Measurements from ENCODE around the gene HNRNPA3.

HNRNPA3 gene

GRCh38 chr2:177172034-177172880 lies 40.3 kb upstream of the HNRNPA3 start:
- Histone ChIP-seq H2BK15ac (ENCODE audit: low read length) (no peak overlapping the region), H3K4me3 (ENCODE audit: low read length in 2 of 2) (no peak overlapping the region), H2BK120ac (ENCODE audit: low read depth, low read length) (no peak overlapping the region), H3K27ac (replicated peaks; ENCODE audit: low read length) (no peak overlapping the region), H4K8ac (ENCODE audit: low read depth, low read length) (no peak overlapping the region), H2BK12ac (ENCODE audit: low read length) (no peak overlapping the region), H3K23ac (ENCODE audit: low read depth, low read length, poor library complexity) (no peak overlapping the region), H3K4me2 (ENCODE audit: insufficient read depth, low read length, poor library complexity, severe bottlenecking) (no peak overlapping the region), H2AFZ (ENCODE audit: low read length) (no peak overlapping the region), H3K79me1 (ENCODE audit: low read depth, low read length) (no peaks in the 10 kb centered on the region), H3K4me1 (ENCODE audit: control insufficient read depth in 2 of 2, insufficient read depth in 1 of 2, low read depth in 1 of 2, low read length in 2 of 2) (peaks cover 11 to 13% of the 10 kb centered on the region in 2 donors), H3K4ac (ENCODE audit: low read length) (no peak overlapping the region), H3K9ac (ENCODE audit: low read depth, low read length, poor library complexity) (no peak overlapping the region), H3K36me3 (replicated peaks in 1 of 2; ENCODE audit: control insufficient read depth in 2 of 2, insufficient read depth in 2 of 2, low read length in 2 of 2) (no peaks in the 10 kb centered on the region), H2BK5ac (ENCODE audit: low read length) (no peak overlapping the region), H3K14ac (ENCODE audit: low read length) (no peak overlapping the region), H3K18ac (ENCODE audit: low read length) (no peak overlapping the region), H4K91ac (ENCODE audit: low read depth, low read length, poor library complexity) (no peak overlapping the region), H3K27me3 (ENCODE audit: control insufficient read depth in 3 of 3, insufficient read depth in 3 of 3, low read depth in 1 of 3, low read length in 3 of 3) (no peaks in the 10 kb centered on the region), H3K9me3 (replicated peaks in 1 of 2; ENCODE audit: control insufficient read depth in 2 of 2, insufficient read depth in 1 of 2, low read depth in 1 of 2, low read length in 2 of 2) (no peaks in the 10 kb centered on the region), H2AK5ac (ENCODE audit: low read depth, low read length) (no peak overlapping the region)
- DNase-seq (ENCODE audit: low spot score): no peak

- Histone ChIP-seq H2BK120ac (ENCODE audit: low read depth, low read length) (no peak overlapping the region), H2BK5ac (ENCODE audit: low read length) (no peak overlapping the region), H2BK15ac (ENCODE audit: low read length) (no peak overlapping the region), H2BK12ac (ENCODE audit: low read length) (no peak overlapping the region), H3K14ac (ENCODE audit: low read length) (no peak overlapping the region), H3K79me1 (ENCODE audit: low read depth, low read length) (no peaks in the 10 kb centered on the region), H3K27me3 (ENCODE audit: control insufficient read depth in 3 of 3, insufficient read depth in 3 of 3, low read depth in 1 of 3, low read length in 3 of 3) (no peaks in the 10 kb centered on the region), H4K91ac (ENCODE audit: low read depth, low read length, poor library complexity) (no peak overlapping the region), H3K9ac (ENCODE audit: low read depth, low read length, poor library complexity) (no peak overlapping the region), H3K23ac (ENCODE audit: low read depth, low read length, poor library complexity) (no peak overlapping the region), H3K4me2 (ENCODE audit: insufficient read depth, low read length, poor library complexity, severe bottlenecking) (no peak overlapping the region), H3K36me3 (replicated peaks in 1 of 2; ENCODE audit: control insufficient read depth in 2 of 2, insufficient read depth in 2 of 2, low read length in 2 of 2) (no peaks in the 10 kb centered on the region), H4K8ac (ENCODE audit: low read depth, low read length) (no peak overlapping the region), H3K27ac (replicated peaks; ENCODE audit: low read length) (no peak overlapping the region), H3K9me3 (replicated peaks in 1 of 2; ENCODE audit: control insufficient read depth in 2 of 2, insufficient read depth in 1 of 2, low read depth in 1 of 2, low read length in 2 of 2) (no peaks in the 10 kb centered on the region), H3K4me1 (ENCODE audit: control insufficient read depth in 2 of 2, insufficient read depth in 1 of 2, low read depth in 1 of 2, low read length in 2 of 2) (peaks cover 8 to 10% of the 10 kb centered on the region in 2 donors), H2AFZ (ENCODE audit: low read length) (peak overlapping the region; percentile 74), H3K4me3 (ENCODE audit: low read length in 2 of 2) (no peak overlapping the region), H3K18ac (ENCODE audit: low read length) (no peak overlapping the region), H2AK5ac (ENCODE audit: low read depth, low read length) (no peak overlapping the region), H3K4ac (ENCODE audit: low read length) (no peak overlapping the region)
- no peak for DNase-seq (ENCODE audit: low spot score)
- WGBS, 2 donors (ENCODE audit: extremely low coverage in 2 of 2, insufficient read length in 2 of 2, insufficient replicate concordance in 1 of 2): no CpG with 5 or more reads among the region's 4 CpGs
Observed at GRCh38 chr2:177174486-177174885, 38.1 kb upstream of the HNRNPA3 start.

- H3K9me3 ChIP-seq (replicated peaks in 1 of 2; ENCODE audit: control insufficient read depth in 2 of 2, insufficient read depth in 1 of 2, low read depth in 1 of 2, low read length in 2 of 2): no peaks in the 10 kb centered on the region
- H3K79me1 ChIP-seq (ENCODE audit: low read depth, low read length): no peaks in the 10 kb centered on the region
- H3K18ac ChIP-seq (ENCODE audit: low read length): no peak overlapping the region
- no peak overlapping the region for H2AFZ ChIP-seq (ENCODE audit: low read length)
- no peaks in the 10 kb centered on the region for H3K27me3 ChIP-seq (ENCODE audit: control insufficient read depth in 3 of 3, insufficient read depth in 3 of 3, low read depth in 1 of 3, low read length in 3 of 3)
- H3K4ac ChIP-seq (ENCODE audit: low read length): no peak overlapping the region
- WGBS, 2 donors (ENCODE audit: extremely low coverage in 2 of 2, insufficient read length in 2 of 2, insufficient replicate concordance in 1 of 2): no CpG with 5 or more reads among the region's 7 CpGs
- no peak overlapping the region for H2AK5ac ChIP-seq (ENCODE audit: low read depth, low read length)
- H3K4me3 ChIP-seq (ENCODE audit: low read length in 2 of 2): no peak overlapping the region
- no peak overlapping the region for H3K9ac ChIP-seq (ENCODE audit: low read depth, low read length, poor library complexity)
- H2BK15ac ChIP-seq (ENCODE audit: low read length): no peak overlapping the region
- H2BK5ac ChIP-seq (ENCODE audit: low read length): no peak overlapping the region
- H4K91ac ChIP-seq (ENCODE audit: low read depth, low read length, poor library complexity): no peak overlapping the region
- H3K4me1 ChIP-seq (ENCODE audit: control insufficient read depth in 2 of 2, insufficient read depth in 1 of 2, low read depth in 1 of 2, low read length in 2 of 2): peaks cover 0 to 6% of the 10 kb centered on the region in 2 donors
- no peaks in the 10 kb centered on the region for H3K36me3 ChIP-seq (replicated peaks in 1 of 2; ENCODE audit: control insufficient read depth in 2 of 2, insufficient read depth in 2 of 2, low read length in 2 of 2)
- DNase-seq (ENCODE audit: low spot score): no peak
- H2BK120ac ChIP-seq (ENCODE audit: low read depth, low read length): no peak overlapping the region
- H3K14ac ChIP-seq (ENCODE audit: low read length): no peak overlapping the region
- no peak overlapping the region for H3K23ac ChIP-seq (ENCODE audit: low read depth, low read length, poor library complexity)
- H3K27ac ChIP-seq (replicated peaks; ENCODE audit: low read length): no peak overlapping the region
- H2BK12ac ChIP-seq (ENCODE audit: low read length): no peak overlapping the region
- no peak overlapping the region for H4K8ac ChIP-seq (ENCODE audit: low read depth, low read length)
- H3K4me2 ChIP-seq (ENCODE audit: insufficient read depth, low read length, poor library complexity, severe bottlenecking): no peak overlapping the region
Observed at GRCh38 chr2:177175917-177176668, 36.5 kb upstream of the HNRNPA3 start.

- Histone ChIP-seq H3K79me1 (ENCODE audit: low read depth, low read length) (no peaks in the 10 kb centered on the region), H2BK12ac (ENCODE audit: low read length) (no peak overlapping the region), H2BK120ac (ENCODE audit: low read depth, low read length) (no peak overlapping the region), H3K9ac (ENCODE audit: low read depth, low read length, poor library complexity) (no peak overlapping the region), H2BK5ac (ENCODE audit: low read length) (no peak overlapping the region), H4K91ac (ENCODE audit: low read depth, low read length, poor library complexity) (no peak overlapping the region), H3K4me3 (ENCODE audit: low read length in 2 of 2) (no peak overlapping the region), H3K14ac (ENCODE audit: low read length) (no peak overlapping the region), H3K27ac (replicated peaks; ENCODE audit: low read length) (no peak overlapping the region), H3K4me2 (ENCODE audit: insufficient read depth, low read length, poor library complexity, severe bottlenecking) (no peak overlapping the region), H3K18ac (ENCODE audit: low read length) (no peak overlapping the region), H3K36me3 (replicated peaks in 1 of 2; ENCODE audit: control insufficient read depth in 2 of 2, insufficient read depth in 2 of 2, low read length in 2 of 2) (no peaks in the 10 kb centered on the region), H3K9me3 (replicated peaks in 1 of 2; ENCODE audit: control insufficient read depth in 2 of 2, insufficient read depth in 1 of 2, low read depth in 1 of 2, low read length in 2 of 2) (no peaks in the 10 kb centered on the region), H3K23ac (ENCODE audit: low read depth, low read length, poor library complexity) (no peak overlapping the region), H3K4me1 (ENCODE audit: control insufficient read depth in 2 of 2, insufficient read depth in 1 of 2, low read depth in 1 of 2, low read length in 2 of 2) (peaks cover 0 to 8% of the 10 kb centered on the region in 2 donors), H2AK5ac (ENCODE audit: low read depth, low read length) (no peak overlapping the region), H3K27me3 (ENCODE audit: control insufficient read depth in 3 of 3, insufficient read depth in 3 of 3, low read depth in 1 of 3, low read length in 3 of 3) (no peaks in the 10 kb centered on the region), H4K8ac (ENCODE audit: low read depth, low read length) (no peak overlapping the region), H3K4ac (ENCODE audit: low read length) (no peak overlapping the region), H2AFZ (ENCODE audit: low read length) (no peak overlapping the region), H2BK15ac (ENCODE audit: low read length) (no peak overlapping the region)
- no CpG with 5 or more reads among the region's 1 CpG for WGBS, 2 donors (ENCODE audit: extremely low coverage in 2 of 2, insufficient read length in 2 of 2, insufficient replicate concordance in 1 of 2)
- no peak for DNase-seq (ENCODE audit: low spot score)
Observed at GRCh38 chr2:177178797-177179196, 33.8 kb upstream of the HNRNPA3 start.

All from neuronal stem cell (in vitro differentiated cells).